ENCODE data around the gene RFX2.
"Not testable (repeated sequence)": the region's sequence is repeated elsewhere in the genome, so short reads cannot be mapped to it uniquely, and the experiment has no call there.

The RFX2 gene

DNA sequence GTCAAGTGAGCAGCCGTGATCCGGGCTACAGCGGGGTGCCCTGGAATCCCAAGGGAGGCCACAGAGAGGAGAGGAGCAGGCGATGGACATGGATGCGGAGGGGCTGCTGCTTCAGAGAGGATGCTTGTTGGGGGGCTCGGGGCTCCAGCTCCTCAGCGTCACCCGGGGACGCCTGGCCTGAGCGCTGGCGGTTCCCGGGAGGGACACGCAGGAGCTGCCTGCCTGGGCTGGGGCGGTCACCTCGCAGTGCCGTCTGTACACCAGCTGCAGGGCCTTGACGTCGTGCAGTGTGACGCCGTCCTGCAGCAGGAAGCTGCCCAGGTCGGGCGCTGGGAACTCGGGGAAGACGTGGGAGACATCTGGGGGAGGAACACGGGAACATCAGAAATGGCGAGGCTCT, 102.4 kb downstream of the RFX2 start:
- no peak for DNase-seq

DNA sequence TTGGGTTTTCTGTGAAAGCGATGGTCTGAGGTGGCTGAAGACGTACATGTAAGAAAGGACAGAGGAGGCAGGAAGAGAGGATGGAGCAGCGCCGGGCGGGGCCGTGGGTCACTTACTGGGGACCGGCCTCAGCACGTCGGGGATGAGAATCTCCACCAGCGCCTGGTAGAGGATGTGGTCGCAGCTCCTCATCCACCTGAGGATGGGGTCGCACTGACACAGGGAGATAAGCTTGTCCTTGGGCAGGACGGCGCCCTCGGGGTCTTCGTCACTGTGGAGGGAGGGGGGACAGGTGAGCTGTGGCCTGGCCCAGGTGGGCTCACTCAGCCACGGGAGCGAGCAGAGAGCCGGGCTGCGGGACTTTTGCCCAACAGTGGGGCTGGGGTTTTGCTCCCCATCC, 103.4 kb downstream of the RFX2 start:
- DNase-seq, result no peak

DNA sequence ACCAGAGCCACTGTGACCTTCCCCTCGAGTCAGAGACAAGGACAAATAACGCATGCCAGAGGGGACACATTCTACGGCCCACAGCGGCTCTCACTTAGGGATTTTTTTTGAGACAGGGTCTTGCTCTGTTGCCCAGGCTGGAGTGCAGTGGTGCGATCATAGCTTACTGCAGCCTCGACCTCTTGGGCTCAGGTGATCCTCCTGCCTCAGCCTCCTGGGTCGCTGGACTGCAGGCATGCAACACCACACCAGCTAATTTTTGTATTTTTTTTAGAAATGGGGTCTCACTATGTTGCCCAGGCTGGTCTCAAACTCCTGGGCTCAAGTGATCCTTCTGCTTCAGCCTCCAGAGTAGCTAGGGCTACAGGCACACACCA, 104.2 kb downstream of the RFX2 start:
- not testable (repeated sequence) for DNase-seq

GRCh38 chr19:6005321-6006069, 104.8 kb downstream of the RFX2 start:
- DNase-seq, result no peak

DNA sequence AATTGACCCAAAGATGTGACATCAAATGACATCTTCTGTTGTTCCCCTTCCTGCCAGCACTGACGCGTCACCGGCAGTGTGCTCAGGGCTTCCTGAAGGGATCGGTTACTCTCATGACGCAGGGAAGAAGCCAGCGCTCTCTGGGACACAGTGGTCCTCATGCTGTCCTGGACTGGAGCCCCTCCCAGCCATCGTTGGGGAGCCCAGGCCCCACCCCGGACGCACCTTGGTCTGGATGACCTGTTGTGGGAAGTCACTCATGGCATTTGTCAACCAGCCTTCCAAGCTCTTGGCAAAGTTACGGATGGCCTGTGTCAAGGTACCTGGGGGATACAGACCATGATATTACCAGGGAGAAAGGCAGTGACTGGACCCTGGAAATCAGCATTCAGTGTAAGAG, 106.3 kb downstream of the RFX2 start:
- no peak for DNase-seq

DNA sequence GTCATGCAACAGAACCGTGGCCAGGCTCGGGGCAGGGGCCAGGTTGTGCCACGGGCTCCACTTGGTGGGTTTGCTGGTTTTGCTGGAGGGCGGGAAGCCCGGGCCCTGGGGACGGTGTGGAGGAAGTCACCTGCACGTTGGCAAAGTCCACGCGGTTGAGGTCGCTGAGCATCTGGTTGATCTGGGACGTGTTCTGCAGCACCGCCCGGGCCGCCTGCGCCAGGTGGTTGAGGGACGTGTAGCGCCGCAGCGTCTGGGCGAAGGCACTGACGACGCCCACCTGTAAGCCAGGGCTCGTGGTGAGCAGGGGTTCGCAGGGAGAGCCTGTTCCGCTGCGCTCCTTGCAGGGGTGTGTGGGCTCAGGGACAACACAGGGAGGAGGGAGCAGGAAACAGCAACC, 107.7 kb downstream of the RFX2 start:
- no peak for DNase-seq

DNA sequence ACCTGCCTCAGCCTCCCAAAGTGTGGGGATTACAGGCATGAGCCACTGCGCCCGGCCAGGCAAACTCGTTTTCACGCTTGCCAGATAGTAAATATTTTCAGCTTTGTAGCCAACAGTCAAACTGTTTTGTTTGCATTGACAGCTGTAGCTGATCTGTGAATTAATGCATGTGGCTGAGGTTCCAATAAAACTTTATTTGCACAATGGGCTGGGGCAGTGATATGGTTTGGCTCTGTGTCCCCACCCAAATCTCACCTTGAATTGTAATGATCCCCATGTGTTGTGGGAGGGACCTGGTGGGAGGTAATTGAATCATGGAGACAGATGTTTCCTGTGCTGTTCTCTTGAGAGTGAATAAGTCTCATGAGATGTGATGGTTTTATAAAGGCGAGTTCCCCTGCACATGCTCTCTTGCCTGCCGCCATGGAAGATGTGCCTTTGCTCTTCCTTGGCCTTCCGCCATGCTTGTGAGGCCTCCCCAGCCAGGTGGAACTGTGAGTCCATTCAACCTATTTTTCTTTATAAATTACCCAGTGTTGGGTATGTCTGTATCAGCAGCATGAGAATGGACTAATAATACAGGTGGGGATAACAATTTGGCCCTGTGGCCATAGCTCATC, 110.0 kb downstream of the RFX2 start:
- DNase-seq, result no peak

DNA sequence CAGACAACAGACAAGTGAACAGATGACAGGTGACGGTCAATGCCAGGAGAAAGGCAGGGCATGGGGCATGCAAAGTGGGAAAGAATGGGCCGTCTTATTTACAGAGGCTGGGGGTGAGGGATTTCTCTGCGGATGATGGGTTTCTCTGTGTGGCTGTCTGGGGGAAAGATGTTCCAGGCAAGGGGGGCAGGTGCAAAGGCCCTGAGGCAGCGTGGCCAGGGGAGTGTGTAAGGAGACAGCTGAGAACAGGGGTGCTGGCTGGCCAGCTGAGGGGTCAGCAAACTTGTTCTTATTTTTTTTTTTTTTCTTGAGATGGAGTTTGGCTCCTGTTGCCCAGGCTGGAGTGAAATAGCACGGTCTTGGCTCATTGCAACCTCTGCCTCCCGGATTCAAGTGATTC, 110.6 kb downstream of the RFX2 start:
- DNase-seq, result no peak

GRCh38 chr19:5997371-5997770, 112.9 kb downstream of the RFX2 start:
- DNase-seq, result no peak

DNA sequence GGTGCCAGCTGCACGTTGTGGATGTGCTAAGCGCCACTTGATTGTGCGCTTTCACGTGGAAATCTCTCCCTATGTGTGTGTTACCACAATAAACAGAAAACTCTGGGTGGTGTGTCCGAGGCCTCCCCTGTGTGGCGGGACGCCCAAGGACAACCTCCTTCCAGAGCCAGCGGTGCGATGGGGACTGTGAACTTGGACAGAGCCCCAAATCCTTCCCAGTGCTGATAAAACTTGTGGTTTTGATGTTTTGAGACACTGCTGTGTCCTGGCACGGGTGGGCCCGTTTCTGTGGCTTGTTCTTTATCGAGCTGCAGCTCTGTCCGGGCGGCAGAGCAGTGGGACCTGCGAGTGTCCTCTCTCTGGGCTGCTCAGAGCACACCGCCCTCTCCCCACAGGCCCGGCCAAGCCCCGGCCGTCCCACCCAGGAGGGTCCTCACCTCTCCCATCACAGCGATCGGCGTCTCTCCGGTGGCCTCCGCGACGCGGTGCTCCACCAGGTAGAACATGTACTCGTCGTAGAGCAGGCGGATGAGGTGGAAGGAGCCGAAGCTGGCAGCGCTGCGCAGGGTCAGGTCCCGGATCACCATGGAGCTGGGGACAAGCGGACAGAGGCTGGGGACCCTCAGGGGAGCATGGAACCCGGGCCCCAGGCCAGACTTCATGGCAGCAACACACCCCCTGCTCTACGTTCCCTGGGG, 113.5 kb downstream of the RFX2 start:
- no peak for DNase-seq

DNA sequence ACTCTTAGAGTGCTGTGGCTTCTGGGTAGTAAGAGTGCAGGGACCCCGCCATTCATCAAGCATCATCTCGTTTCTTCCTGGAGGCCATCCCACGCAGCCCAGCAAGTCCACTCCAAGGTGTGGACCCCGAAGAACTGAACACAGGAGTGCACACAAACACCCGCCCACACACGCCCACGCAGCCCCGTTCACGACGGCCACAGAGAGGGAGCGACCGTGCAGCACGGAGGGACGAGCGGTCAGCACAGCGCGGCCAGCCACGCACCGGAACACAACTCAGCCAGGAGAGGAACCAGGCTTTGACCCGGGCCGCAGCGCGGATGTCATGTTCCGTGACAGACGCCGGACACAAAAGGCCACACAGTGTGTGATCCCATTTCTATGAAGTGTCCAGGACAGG, 114.2 kb downstream of the RFX2 start:
- DNase-seq, result no peak

GRCh38 chr19:5995606-5996005, 114.7 kb downstream of the RFX2 start:
- DNase-seq, result no peak

DNA sequence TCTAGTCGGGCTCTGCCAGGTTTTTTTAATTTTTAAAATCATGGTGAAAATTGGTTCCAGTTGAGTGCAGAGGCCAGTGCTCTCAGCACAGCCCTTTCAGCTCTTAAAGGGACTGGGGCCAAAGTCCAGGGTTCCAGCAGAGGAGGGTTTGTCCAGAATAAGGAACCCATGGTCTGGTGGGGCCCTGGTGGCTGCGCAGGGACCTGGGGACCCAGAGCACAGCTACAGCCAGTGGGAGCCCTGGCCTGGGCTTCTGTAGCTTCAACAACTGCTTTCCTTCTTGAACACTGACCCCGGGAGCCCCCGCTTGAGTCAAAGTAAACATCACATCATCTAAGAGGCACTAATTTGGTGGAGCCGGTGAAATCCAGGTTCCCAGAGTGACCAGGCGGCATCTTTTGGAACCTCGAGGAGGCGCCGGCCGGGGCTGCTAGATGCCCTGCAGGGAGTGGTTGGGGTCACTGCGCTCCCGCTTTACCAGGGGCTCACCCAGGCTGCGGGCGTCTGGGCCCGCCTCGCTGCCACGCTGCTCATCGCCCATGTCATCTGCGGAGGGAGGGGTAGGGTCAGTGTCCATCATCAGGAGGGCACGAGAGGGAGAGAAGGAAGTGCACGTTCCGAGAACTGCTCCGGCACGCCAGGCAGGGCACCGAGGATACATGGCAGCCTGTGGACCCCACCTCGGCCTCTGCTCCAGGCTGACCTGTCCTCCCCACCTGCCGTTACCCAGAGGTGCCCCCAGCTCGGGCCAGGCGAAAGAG, 115.7 kb downstream of the RFX2 start:
- DNase-seq, result no peak

GRCh38 chr19:5993648-5994358, 116.5 kb downstream of the RFX2 start:
- no peak for DNase-seq

DNA sequence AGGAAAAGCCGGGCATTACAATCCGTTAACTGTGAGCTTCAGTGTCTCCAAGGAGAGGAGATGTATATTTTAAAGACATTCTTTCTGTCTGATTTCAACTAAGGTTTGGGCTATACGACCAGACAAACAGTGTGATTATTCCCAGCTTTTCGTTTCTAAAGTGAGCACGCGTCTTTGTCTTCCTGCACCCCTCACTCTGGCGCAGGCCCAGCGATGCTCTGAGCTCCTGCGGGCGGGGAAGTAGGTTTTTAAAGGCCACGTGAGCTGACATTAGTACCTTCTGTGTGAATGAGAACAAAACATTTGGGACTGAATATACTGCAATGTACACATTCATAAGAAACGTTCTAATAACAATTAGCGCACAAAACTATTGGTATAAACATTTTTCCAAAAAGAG, 117.1 kb downstream of the RFX2 start:
- DNase-seq, result no peak

- DNase-seq, result no peak
These were observed 117.5 kb downstream of the RFX2 start for GRCh38 chr19:5992756-5993155.

DNA sequence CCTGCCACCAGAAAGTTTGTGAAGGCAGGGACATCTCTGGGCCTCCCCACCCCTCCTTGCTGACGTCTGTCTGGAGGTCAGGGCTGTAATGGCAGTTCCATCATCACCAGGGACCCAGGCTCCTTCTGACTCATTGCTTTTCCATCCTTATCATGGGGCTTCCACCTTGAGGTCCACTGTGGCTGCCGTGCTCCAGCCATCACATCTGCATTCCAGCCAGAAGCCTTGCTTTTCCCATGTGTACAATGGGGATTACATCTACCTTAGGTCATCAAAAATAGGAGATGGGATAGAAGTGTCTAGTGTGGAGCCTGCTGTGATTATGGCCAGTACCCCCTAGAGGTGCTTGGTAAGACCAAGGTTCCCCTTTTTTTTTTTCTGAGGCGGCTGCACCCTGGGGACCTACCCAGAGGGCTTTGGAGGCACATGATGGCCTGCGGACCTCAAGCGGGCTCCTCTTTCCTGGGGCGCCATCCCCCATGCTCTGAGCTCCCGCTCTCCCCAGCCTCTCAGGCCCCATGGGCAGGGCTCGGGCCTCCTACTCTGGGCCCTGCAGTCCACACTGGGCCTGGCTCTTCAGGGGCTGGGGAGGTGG, 119.0 kb downstream of the RFX2 start:
- DNase-seq, result no peak

- no peak for DNase-seq
These were observed 120.0 kb downstream of the RFX2 start for GRCh38 chr19:5990289-5990797.

- DNase-seq, result no peak
These were observed 120.8 kb downstream of the RFX2 start for GRCh38 chr19:5989388-5990074.

DNA sequence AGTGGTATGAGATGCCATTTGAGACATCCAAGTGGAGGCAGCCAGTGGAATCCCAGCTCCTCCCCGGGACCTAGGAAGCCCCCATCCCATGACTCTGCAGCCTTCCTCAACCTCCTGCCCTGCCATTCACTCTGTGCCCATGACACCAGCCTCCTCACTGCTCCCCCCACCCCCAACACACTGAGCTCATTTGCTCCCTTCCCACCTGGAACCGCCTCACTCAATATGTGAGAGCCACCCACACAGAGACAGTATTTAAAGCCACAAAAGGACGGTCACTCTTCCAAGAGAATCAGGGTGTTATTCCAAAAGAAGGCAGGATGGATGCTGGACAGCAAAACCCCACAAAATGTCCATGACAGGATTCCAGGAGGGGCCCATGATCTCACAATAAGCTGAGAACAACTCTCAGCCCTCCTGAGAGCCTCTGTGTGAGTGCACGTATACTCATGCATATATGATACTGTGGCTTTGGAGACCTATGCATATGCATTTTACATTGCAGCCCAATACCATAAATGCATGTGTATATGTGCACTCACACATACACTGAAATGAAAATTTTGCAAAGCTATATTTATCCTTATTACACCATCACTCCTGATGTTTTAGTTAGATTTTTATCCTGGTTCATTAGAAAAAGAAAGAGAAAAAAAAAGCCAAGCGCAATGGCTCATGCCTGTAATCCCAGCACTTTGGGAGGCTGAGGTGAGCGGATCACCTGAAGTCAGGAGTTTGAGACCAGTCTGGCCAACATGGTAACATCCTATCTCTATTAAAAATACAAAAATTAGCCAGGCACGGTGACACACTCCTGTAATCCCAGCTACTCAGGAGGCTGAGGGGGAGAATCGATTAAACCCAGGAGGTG, 121.5 kb downstream of the RFX2 start:
- DNase-seq, result no peak

All from activated gamma-delta T cell treated with Interleukin-2 at 50 U/mL for 16 hours (primary cell).